HG03139 (cell line): ENCODE measurements around the gene PRAF2.

Experiments used
- ATAC-seq: cut with Tn5 transposase; IDR thresholded peaks from one replicate; pipeline ENCODE4 v1.9.1; 2021; ENCODE audit not compliant: unreplicated experiment

The PRAF2 gene

DNA sequence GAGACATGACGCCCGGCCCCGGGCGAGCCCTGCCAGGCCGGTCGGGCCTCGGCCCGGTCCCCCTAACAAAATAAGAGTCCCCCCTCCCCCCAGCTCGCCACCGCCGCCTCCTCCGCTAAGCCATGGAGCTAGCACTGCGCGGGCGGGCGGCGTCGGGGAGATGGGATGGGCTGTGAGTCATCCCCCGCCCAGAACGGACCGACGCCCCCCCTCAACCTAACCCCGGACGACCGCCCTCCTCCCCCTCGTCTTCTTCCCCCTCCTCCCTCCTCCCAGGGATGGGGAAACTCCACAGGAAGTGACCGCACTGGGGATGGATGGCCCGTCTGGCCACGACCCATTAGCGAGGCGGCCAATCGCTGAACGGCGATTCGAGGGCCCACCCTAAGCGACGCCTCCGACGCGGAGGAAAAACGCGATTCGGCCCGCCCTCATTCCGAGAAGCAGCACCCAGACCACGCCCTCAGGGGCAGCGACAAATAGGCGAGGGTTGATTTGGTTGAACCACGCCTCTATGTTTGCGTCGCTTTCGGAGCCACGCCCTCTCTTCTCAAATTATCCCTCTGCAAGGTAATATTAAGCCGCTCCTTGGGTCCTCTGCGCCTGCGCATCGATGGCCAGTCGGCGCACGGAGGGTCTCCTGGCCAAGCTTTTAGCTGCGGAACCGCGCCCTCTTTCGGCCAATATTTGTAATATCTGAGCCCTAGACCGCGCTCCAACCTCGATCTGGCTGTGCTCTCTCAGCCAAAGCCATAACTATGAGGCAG is 30.4 kb downstream of the PRAF2 start, which contains the start of gene TFE3:
TFE3 (minus strand) TSS at position 138 of the 767 bp plus-strand sequence; CDS start at position 7, 131 bp downstream.
- peak; percentile 87 for ATAC-seq

DNA sequence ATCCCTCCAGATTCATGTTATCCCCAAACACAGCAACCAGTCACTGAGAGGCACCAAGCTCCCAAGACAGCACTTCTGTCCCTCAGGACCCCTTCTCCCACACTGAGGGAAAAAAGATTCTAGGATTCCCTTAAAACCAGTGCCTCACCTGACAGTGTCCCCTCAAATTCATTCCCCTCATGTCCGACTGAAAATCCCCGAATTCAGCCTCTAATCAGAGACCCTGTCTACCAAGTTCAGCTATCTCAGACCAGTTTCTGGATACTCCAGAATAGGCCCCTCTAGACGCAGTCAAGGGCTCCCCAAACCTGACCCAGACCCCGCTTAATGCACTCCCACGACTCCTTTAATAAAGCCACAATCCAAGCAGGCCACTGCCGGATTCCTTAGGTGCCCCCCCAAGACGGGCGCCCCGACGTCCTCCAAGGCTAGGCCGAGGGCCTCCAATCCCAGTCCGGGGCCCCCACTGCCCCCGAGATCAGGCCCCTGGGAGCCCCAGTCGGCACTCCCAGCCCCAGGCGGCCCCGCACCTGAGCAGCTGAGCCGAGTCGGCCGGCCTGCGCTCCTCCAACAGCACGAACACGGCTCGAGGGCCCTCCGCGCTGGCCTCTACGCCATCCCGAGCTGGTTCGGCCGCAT is 31.1 kb downstream of the PRAF2 start:
- peak; percentile 3 for ATAC-seq

DNA sequence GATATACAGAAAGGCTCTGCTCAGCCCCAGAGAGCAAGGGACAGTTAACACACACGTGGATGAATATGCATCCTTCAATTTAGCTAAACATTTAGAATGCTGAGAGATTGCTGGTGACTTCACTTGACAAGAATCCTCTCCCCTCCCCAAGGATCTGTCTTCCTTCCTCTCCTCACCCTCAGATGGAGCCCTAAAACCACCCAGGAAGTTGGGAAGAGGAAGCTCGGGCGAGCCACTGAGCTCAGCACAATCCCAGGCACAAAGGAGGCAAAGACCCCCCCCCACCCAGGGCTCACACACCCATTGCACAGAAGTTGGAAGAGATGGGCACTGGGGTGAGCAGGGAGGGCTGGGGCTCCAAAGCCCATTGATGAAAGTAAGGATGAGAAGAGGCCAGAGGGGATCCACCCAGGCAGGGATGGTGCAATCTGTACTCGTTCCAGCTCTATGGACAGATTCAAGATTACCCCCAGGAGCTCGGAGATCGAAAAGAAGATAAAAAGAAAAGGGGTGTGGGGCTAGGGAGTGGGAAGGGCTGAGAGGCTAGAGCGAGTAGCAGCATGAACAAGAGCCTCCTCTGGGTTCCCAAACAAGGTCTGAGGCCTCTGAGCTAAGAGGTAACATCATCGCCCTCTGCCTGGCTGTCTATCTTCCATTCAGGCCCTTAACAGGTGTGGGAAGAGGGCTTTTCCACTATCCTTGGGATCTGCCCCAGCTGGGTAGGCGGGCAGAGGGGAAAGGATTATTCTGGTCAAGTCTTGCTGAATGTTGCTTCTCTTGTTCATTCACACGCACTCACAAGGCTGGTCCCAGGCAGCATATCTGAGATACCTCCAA is 31.8 kb downstream of the PRAF2 start:
- ATAC-seq: no peak

DNA sequence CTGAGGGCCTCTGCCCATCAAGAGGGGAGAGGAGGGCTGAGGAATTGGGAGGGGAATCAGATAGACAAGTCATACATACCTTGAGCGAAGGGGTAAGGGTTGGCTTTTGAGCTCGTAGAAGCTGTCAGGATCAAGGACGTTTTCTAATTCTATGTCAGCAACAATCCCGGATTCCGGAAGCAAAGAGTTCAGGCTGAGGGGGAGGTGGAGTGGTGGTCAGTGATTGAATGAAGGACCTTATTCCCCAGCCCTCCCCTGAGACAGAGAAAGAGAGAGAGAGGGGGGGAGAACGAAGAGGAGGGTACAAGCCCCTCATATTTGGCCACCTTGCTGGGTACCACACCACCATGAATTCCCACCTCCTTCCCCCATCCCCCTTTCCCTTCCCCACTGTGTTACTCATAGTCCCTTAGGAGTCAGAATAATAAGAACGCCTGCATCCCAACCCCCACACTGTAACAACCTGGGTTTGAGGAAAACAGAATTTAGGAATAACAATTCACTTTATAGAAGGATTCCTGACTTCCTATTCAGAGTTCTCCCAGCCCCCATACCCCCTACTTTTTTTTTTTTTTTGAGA is 33.3 kb downstream of the PRAF2 start:
- no peak for ATAC-seq

DNA sequence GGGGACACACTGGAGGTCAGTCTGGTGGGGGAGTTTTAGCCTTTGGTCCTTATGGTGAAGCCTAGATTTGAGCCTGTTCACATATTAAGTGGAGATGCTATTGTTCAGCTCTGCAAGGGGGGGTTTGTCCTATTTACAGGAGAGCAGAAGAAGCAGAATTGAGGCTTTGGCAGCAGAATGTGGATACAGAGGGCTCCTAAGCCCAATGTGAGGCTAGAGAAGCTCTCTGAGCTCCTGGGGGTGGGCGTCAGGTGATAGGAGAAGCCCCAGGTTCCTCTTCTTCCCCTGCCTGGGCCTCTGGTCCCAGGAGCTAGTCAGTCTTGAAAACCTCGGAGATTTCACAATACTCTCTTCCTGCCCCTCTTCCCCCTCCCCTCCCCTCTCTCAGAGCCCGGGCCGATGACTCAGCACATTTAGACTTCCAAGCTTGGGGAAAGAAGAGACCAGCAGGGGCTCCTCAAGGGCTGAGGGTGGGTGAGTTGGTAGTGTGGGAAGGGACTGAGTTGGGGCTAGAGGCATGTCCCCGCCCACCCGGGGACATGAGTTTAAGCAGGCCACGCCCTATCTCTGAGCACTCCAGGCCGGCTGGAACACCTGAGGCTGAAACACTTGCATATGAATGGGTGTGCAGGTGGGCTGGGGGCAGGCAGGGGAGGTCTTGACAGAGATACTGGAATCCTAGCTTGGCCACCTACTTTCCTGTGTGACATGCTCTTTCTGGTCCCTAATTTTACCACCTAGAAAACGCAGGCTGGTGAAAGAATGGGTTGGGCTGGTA is 34.0 kb downstream of the PRAF2 start:
- no peak for ATAC-seq

DNA sequence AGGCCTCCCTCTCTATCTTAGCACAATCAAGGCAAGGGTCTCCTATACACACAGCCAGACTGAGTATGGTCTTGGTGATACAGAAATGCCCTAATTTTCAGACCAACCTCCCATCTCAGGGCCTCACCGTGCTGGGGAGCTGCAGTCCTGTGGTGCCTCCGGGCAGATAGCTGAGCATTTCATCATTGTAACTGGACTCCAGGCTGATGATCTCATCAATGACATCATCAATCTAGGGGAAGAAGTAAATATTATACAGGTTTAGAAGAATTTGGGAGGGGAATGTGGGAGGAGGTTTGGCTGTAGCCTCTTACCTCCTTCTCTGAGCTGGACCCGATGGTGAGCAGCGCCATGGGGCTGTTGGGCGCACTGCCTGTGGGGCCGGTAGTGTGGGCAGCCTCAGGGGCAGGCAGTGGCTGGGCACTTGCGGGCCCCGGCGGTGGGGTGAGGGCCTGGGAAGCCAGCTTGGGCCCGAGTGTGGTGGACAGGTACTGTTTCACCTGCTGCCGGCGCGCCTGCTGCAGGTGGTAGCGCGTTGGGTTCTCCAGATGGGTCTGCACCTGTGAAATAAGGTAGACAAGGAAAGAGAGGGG is 35.8 kb downstream of the PRAF2 start:
- ATAC-seq: no peak

DNA sequence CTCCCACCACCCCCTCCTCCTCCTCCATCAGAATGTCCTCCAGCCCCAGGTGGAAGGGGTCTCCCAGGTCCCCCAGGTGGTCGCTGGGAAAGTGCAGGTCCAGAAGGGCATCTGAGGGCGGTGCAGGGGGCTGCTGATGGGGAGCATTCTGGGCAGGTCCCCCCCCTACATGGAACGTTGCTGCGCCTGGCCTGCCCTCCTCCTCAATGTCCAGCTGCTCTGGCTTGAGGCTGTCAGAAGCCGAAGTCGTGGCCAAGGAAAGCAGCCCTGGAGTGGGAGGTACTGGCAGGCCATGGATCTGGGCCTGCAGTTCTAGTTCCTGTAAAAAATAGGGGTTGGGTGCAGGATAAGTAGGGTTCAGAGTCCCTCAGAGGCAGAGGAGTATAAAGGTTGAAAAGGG is 43.5 kb downstream of the PRAF2 start:
- ATAC-seq: no peak

DNA sequence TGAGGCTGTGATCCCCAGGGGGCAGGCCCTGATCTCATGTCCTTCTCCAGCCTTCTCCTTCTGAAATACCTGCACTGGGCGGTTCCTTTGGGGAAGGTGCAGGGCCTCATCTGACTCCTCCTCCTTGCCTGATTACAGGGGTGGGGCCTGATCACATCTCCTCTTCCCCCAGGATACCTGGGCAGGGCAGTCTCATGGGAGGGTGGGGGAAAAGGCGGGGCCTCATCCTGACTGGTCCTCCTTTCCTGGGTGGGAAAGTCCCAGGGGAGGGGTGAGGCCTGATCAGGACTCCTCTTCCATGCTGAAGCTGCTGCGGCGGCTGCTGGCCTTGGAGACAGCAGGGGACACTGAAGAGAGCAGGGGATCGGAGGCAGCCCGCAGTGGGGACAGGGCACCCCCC is 43.9 kb downstream of the PRAF2 start:
- no peak for ATAC-seq
